ENCODE data around the gene EMC1. TPM values are rescaled to one million over a fixed set of nuclear protein-coding genes. Genes with fewer than 3 reads are reported as not detected.

EMC1 gene
- polyA plus RNA-seq, 2 of the 4 experiments (the other 2 are of a cell fraction), result 25.8 to 32.2 TPM

DNA sequence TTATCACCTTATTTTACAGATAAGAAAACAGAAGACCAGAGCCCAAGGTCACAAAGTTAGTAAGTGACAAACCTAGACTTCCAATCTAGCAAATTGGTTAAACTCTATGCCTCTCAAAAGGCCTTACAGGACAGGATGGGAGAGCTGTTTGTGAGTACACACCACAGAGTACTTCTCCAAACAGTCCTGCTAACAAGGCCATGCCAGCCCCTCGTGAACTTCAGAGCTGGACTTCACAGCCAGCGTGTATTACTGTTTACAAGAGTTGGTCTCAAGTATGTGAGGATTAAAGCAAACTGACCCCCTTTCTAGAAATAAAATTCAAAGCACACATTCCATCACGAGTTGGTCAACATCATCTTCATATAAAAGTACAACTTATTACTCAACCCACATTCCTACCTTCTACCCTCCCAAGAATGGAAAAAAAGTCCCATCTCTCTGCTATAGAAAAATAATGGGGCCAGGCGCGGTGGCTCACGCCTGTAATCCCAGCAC lies 21.4 kb downstream of the EMC1 start:
- ChIA-PET CTCF (interaction anchor here (1.1 to 1.2 kb wide), 2 partner anchors 11 to 18 kb away, joined by 3 read pairs; no protein-coding TSS in a partner anchor), POLR2A (no interaction called here)
- TF ChIP-seq PHF8 (IDR thresholded peaks at IDR 0.05; ENCODE audit: borderline replicate concordance, low read depth) (no peak), JUN (IDR thresholded peaks at IDR 0.05) (no peak), BHLHE40 (IDR thresholded peaks at IDR 0.05; ENCODE audit: low read depth, low read length) (no peak), MYC (IDR thresholded peaks at IDR 0.05; ENCODE audit: borderline replicate concordance, low read length) (no peak), FOXS1 (CRISPR knock-in tag; IDR thresholded peaks at IDR 0.05) (no peak), RFX5 (IDR thresholded peaks at IDR 0.05) (no peak), TFCP2L1 (CRISPR knock-in tag; IDR thresholded peaks at IDR 0.05) (no peak)
- no peaks in the 10 kb centered on the region for H3K4me1 ChIP-seq
- H3K9me3 ChIP-seq, result no peaks in the 10 kb centered on the region
- H3K4me3 ChIP-seq, result no peak overlapping the region
- ATAC-seq, result no peak
- no peak for DNase-seq (ENCODE audit: low read depth in 1 of 2, low spot score in 1 of 2)
- 67% methylated on average over 6 of the region's 6 CpGs for WGBS (ENCODE audit: missing lambda C conversion rate)
- no peak for FAIRE-seq
- no peak overlapping the region for H3K4me2 ChIP-seq
- no peak overlapping the region for H3K27ac ChIP-seq

DNA sequence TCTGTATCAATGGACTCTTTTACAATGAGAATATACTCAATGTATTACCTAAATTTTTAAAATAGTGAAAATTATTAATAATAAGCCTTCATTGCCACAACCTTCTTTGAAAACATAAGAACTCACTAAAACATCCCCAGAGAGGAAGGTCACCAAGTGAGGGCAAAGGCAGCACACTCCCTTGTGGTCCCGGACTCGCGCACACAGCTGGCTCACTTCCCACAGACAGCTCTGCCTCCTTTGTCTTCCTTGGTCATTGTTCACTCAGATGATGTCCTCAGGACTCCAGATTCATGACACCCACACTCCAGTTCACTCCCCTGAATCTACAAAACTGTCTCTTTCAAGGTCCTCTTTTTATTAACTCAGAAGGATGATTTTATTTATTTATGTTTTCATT lies 22.1 kb downstream of the EMC1 start:
- WGBS (ENCODE audit: missing lambda C conversion rate), result 86% methylated on average over 3 of the region's 3 CpGs

More for the DNA sequence above, 22.1 kb downstream of the EMC1 start:
- no peaks in the 10 kb centered on the region for H3K9me3 ChIP-seq
- POLR2A ChIA-PET, result no interaction called here
- no peak overlapping the region for H3K27ac ChIP-seq
- no peak overlapping the region for H3K4me2 ChIP-seq
- no peak for DNase-seq (ENCODE audit: low read depth in 1 of 2, low spot score in 1 of 2)
- ATAC-seq, result no peak
- no peak for FAIRE-seq
- TF ChIP-seq RCOR1 (IDR thresholded peaks at IDR 0.05; ENCODE audit: low read depth, low read length), result no peak
- TF ChIP-seq, protein P1, sequence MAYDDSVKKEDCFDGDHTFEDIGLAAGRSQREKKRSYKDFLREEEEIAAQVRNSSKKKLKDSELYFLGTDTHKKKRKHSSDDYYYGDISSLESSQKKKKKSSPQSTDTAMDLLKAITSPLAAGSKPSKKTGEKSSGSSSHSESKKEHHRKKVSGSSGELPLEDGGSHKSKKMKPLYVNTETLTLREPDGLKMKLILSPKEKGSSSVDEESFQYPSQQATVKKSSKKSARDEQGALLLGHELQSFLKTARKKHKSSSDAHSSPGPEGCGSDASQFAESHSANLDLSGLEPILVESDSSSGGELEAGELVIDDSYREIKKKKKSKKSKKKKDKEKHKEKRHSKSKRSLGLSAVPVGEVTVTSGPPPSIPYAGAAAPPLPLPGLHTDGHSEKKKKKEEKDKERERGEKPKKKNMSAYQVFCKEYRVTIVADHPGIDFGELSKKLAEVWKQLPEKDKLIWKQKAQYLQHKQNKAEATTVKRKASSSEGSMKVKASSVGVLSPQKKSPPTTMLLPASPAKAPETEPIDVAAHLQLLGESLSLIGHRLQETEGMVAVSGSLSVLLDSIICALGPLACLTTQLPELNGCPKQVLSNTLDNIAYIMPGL (CRISPR knock-in tag; IDR thresholded peaks at IDR 0.05; ENCODE audit: borderline replicate concordance), result no peak
- TF ChIP-seq POLR2AphosphoS2 (conservative IDR thresholded peaks at IDR 0.05; ENCODE audit: low read length), result no peak
- no peak for TF ChIP-seq EHF (CRISPR knock-in tag; IDR thresholded peaks at IDR 0.05)
- TF ChIP-seq PHF8 (IDR thresholded peaks at IDR 0.05; ENCODE audit: borderline replicate concordance, low read depth), result no peak
- TF ChIP-seq GATA3 (IDR thresholded peaks at IDR 0.05; ENCODE audit: borderline replicate concordance), result no peak
- TF ChIP-seq, protein P2, sequence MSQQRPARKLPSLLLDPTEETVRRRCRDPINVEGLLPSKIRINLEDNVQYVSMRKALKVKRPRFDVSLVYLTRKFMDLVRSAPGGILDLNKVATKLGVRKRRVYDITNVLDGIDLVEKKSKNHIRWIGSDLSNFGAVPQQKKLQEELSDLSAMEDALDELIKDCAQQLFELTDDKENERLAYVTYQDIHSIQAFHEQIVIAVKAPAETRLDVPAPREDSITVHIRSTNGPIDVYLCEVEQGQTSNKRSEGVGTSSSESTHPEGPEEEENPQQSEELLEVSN (IDR thresholded peaks at IDR 0.05; ENCODE audit: borderline replicate concordance, low read depth), result no peak
- TF ChIP-seq, protein P3, sequence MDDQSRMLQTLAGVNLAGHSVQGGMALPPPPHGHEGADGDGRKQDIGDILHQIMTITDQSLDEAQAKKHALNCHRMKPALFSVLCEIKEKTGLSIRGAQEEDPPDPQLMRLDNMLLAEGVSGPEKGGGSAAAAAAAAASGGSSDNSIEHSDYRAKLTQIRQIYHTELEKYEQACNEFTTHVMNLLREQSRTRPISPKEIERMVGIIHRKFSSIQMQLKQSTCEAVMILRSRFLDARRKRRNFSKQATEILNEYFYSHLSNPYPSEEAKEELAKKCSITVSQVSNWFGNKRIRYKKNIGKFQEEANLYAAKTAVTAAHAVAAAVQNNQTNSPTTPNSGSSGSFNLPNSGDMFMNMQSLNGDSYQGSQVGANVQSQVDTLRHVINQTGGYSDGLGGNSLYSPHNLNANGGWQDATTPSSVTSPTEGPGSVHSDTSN (IDR thresholded peaks at IDR 0.05), result no peak
- TF ChIP-seq ZNF302 (CRISPR knock-in tag; IDR thresholded peaks at IDR 0.05), result no peak
- TF ChIP-seq, protein P4, sequence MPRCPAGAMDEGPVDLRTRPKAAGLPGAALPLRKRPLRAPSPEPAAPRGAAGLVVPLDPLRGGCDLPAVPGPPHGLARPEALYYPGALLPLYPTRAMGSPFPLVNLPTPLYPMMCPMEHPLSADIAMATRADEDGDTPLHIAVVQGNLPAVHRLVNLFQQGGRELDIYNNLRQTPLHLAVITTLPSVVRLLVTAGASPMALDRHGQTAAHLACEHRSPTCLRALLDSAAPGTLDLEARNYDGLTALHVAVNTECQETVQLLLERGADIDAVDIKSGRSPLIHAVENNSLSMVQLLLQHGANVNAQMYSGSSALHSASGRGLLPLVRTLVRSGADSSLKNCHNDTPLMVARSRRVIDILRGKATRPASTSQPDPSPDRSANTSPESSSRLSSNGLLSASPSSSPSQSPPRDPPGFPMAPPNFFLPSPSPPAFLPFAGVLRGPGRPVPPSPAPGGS (IDR thresholded peaks at IDR 0.05), result no peak
- no peak for TF ChIP-seq BHLHE40 (IDR thresholded peaks at IDR 0.05; ENCODE audit: low read depth, low read length)
- TF ChIP-seq JUNB (IDR thresholded peaks at IDR 0.05), result no peak
- TF ChIP-seq CHD2 (IDR thresholded peaks at IDR 0.05; ENCODE audit: low read length, partially characterized antibody), result no peak
- TF ChIP-seq CBX8 (IDR thresholded peaks at IDR 0.05), result no peak
- H3K4me3 ChIP-seq, result no peak overlapping the region
- H3K4me1 ChIP-seq, result no peaks in the 10 kb centered on the region
- CTCF ChIA-PET, result interaction anchor here (1.2 kb wide), 1 partner anchor 12 kb away, joined by 3 read pairs; no protein-coding TSS in a partner anchor

All from A549 (cell line).